ENCODE results near the gene TULP4. TPM values are rescaled to one million over a fixed set of nuclear protein-coding genes. Genes with fewer than 3 reads are reported as not detected.

The TULP4 gene
- total and polyA plus RNA-seq, 2 of the 8 experiments (the other 6 are each of a cell fraction or from before 2014, with no cell fraction given): 7.7 to 51.6 TPM

GRCh38 chr6:158311626-158312025, 639 bp upstream of the TULP4 start:
- no peaks in the 10 kb centered on the region for H3K79me1 ChIP-seq (ENCODE audit: low read depth, low read length)
- H3K4me2 ChIP-seq (ENCODE audit: insufficient read depth in 1 of 2, low read depth in 2 of 2, low read length in 2 of 2): no peak overlapping the region
- H4K91ac ChIP-seq (replicated peaks; ENCODE audit: insufficient read length, low read length): no peak overlapping the region
- H3K56ac ChIP-seq (replicated peaks; ENCODE audit: insufficient read length, low read depth, low read length): no peak overlapping the region
- H3K9me3 ChIP-seq (ENCODE audit: insufficient read depth in 2 of 2, low read depth in 1 of 2, low read length in 1 of 2): peaks cover 4 to 5% of the 10 kb centered on the region in 2 experiments; a peak in 2 of 4 replicates
- H3K4me3 ChIP-seq (ENCODE audit: extremely low read depth in 1 of 4, insufficient read depth in 2 of 4, low read depth in 3 of 4, low read length in 4 of 4): no peak overlapping the region
- CTCF ChIA-PET (ENCODE audit: partially characterized antibody): interaction anchor here (1.2 kb wide), 1 partner anchor 91 kb away, joined by 3 read pairs; no protein-coding TSS in a partner anchor
- no peak for DNase-seq (ENCODE audit: low read depth in 1 of 2, low spot score in 2 of 2)
- H3K4me1 ChIP-seq (replicated peaks in 1 of 4; ENCODE audit: control insufficient read depth in 3 of 4, insufficient read depth in 4 of 4, low read length in 3 of 4): no peaks in the 10 kb centered on the region
- WGBS, 2 experiments (ENCODE audit: extremely low coverage in 1 of 2, insufficient coverage in 1 of 2, insufficient read length in 1 of 2, insufficient replicate concordance in 2 of 2, low coverage in 1 of 2, low lambda C conversion rate in 2 of 2, missing lambda C conversion rate in 1 of 2): 85% methylated on average over 4 of the region's 4 CpGs; no CpG with 5 or more reads in 1 of the 2 experiments
- peaks cover 0 to 21% (median 3%) of the 10 kb centered on the region in 4 experiments; a peak in 3 of 8 replicates for H3K36me3 ChIP-seq (ENCODE audit: control insufficient read depth in 2 of 4, insufficient read depth in 4 of 4, low read length in 3 of 4)
- no peak overlapping the region for H3K27ac ChIP-seq (ENCODE audit: low read depth, low read length)
- H3K23ac ChIP-seq (ENCODE audit: insufficient read length): no peak overlapping the region
- H3K79me2 ChIP-seq (ENCODE audit: control insufficient read depth in 1 of 2, insufficient read depth in 2 of 2, low read length in 2 of 2): peaks cover 0 to 6% of the 10 kb centered on the region in 2 experiments; a peak in 1 of 4 replicates
- H2AK5ac ChIP-seq (ENCODE audit: low read depth, low read length): no peak overlapping the region
- H4K5ac ChIP-seq (ENCODE audit: insufficient read length, low read depth, low read length): no peak overlapping the region
- no peak overlapping the region for H2BK5ac ChIP-seq (ENCODE audit: low read depth, low read length)
- H4K20me1 ChIP-seq (replicated peaks in 1 of 2; ENCODE audit: control insufficient read depth in 1 of 2, insufficient read depth in 2 of 2, low read length in 2 of 2): no peaks in the 10 kb centered on the region
- no peak overlapping the region for H2AFZ ChIP-seq (ENCODE audit: low read length)
- POLR2A ChIA-PET (ENCODE audit: partially characterized antibody): no interaction called here
- no peak for FAIRE-seq
- no peak overlapping the region for H3K18ac ChIP-seq (ENCODE audit: extremely low read depth, low read length)
- H3K14ac ChIP-seq (ENCODE audit: insufficient read length): no peak overlapping the region
- H4K8ac ChIP-seq (ENCODE audit: extremely low read depth, insufficient read depth, low read length): no peak overlapping the region
- H2BK20ac ChIP-seq (ENCODE audit: low read length): no peak overlapping the region
- no peak overlapping the region for H2BK12ac ChIP-seq (ENCODE audit: low read depth, low read length)
- H3K23me2 ChIP-seq (ENCODE audit: low read depth, low read length): no peaks in the 10 kb centered on the region
- H3K27me3 ChIP-seq (replicated peaks in 1 of 4; ENCODE audit: control insufficient read depth in 3 of 4, extremely low read depth in 1 of 4, insufficient read depth in 3 of 4, low read length in 3 of 4): no peaks in the 10 kb centered on the region
- H3K4ac ChIP-seq (replicated peaks; ENCODE audit: insufficient read length, low read depth, low read length): no peak overlapping the region
- no peak overlapping the region for H2BK15ac ChIP-seq (ENCODE audit: low read length)
- no peak overlapping the region for H3K9ac ChIP-seq (replicated peaks in 1 of 4; ENCODE audit: extremely low read depth in 1 of 4, low read depth in 3 of 4, low read length in 3 of 4)
- no peak overlapping the region for H2BK120ac ChIP-seq (replicated peaks; ENCODE audit: low read depth, low read length)
- TF ChIP-seq SIRT6 (IDR thresholded peaks at IDR 0.05; ENCODE audit: low read length) (no peak), BCL11A (IDR thresholded peaks at IDR 0.05; ENCODE audit: low read depth in 2 of 2, low read length in 2 of 2) (no peak), CHD1 (IDR thresholded peaks at IDR 0.05; ENCODE audit: low read depth, low read length) (no peak), SRF (IDR thresholded peaks at IDR 0.05; ENCODE audit: low read depth, low read length) (no peak), RFX5 (IDR thresholded peaks at IDR 0.05; ENCODE audit: borderline replicate concordance, low read depth, low read length) (no peak), CREB1 (IDR thresholded peaks at IDR 0.05) (no peak), PHF8 (conservative IDR thresholded peaks at IDR 0.05; ENCODE audit: low read depth, low read length) (no peak), SIN3A (conservative IDR thresholded peaks at IDR 0.05 in 1 of 2, IDR thresholded peaks at IDR 0.05 in 1 of 2; ENCODE audit: low read depth in 1 of 2, low read length in 2 of 2) (no peak), SP1 (IDR thresholded peaks at IDR 0.05; ENCODE audit: low read depth, low read length) (no peak), HDAC2 (IDR thresholded peaks at IDR 0.05; ENCODE audit: borderline replicate concordance in 1 of 2, low read depth in 2 of 2, low read length in 2 of 2) (no peak), CEBPB (IDR thresholded peaks at IDR 0.05; ENCODE audit: low read depth, low read length) (no peak), JUN (IDR thresholded peaks at IDR 0.05; ENCODE audit: low read depth, low read length) (no peak)
